ENCODE measurements around the gene PLA2G4B.

GRCh38 chr15:41790756-41791546, 47.7 kb upstream of the PLA2G4B start:
- TF ChIP-seq CTCF (IDR thresholded peaks at IDR 0.05) (no peak), POLR2A (IDR thresholded peaks at IDR 0.05) (no peak)

Data from testis (tissue), 2 donors.